Spinal cord (tissue), 10 donors: ENCODE results near the gene SPTBN1. TPM values are rescaled to one million over a fixed set of nuclear protein-coding genes. Genes with fewer than 3 reads are reported as not detected.

Experiments used
- DNase-seq, 6 donors: peaks; one replicate each; pipeline versions ENCODE4 v3.0.0 to v3.0.0-alpha.2; 2013 to 2015; ENCODE audit warnings: low spot score in 6 of 6, low read depth in 4 of 6
- H3K27ac ChIP-seq: one replicate; pipeline ENCODE4 v1.5.1; 2013; ENCODE audit warnings: low read depth, low read length, control low read depth
- H3K27me3 ChIP-seq: one replicate; pipeline ENCODE4 v1.6.1; 2013; ENCODE audit warnings: low read length; ENCODE audit not compliant: control insufficient read depth, insufficient read depth
- H3K36me3 ChIP-seq: one replicate; pipeline ENCODE4 v1.6.1; 2013; ENCODE audit warnings: low read length; ENCODE audit not compliant: control insufficient read depth, insufficient read depth
- H3K4me1 ChIP-seq: one replicate; pipeline ENCODE4 v1.6.1; 2013; ENCODE audit warnings: low read length; ENCODE audit not compliant: control insufficient read depth, insufficient read depth
- H3K4me3 ChIP-seq: one replicate; pipeline ENCODE4 v1.5.1; 2013; ENCODE audit warnings: low read depth, low read length, control low read depth
- H3K9me3 ChIP-seq: one replicate; pipeline ENCODE4 v1.6.1; 2013; ENCODE audit warnings: low read length; ENCODE audit not compliant: control insufficient read depth, insufficient read depth
- WGBS: methylation state at CpG from one replicate; pipeline ENCODE4 v1.1.5; 2013; ENCODE audit warnings: missing lambda C conversion rate; ENCODE audit not compliant: insufficient coverage; 5-methylcytosine and 5-hydroxymethylcytosine counted together
- polyA plus RNA-seq, 2 donors: library from polyadenylated mRNA; unstranded; fragments of 120-200 nt; gene quantifications; one replicate each; pipeline ENCODE4 v1.2.1, GENCODE V29; 2013; ENCODE audit not compliant: insufficient read length in 2 of 2
- total RNA-seq, 2 donors: library from RNA; depleted of rRNA in 1 of 2; stranded (reverse); fragments of 120-200 nt in 1 of 2; fragments of >200 nt in 1 of 2; gene quantifications; one replicate each; pipeline versions ENCODE4 v1.2.3 to v1.2.4, GENCODE V29; 2013 to 2014
- donor health status: healthy.

The SPTBN1 gene
- total and polyA plus RNA-seq, 4 donors = 351 to 501 (median 426) TPM

DNA sequence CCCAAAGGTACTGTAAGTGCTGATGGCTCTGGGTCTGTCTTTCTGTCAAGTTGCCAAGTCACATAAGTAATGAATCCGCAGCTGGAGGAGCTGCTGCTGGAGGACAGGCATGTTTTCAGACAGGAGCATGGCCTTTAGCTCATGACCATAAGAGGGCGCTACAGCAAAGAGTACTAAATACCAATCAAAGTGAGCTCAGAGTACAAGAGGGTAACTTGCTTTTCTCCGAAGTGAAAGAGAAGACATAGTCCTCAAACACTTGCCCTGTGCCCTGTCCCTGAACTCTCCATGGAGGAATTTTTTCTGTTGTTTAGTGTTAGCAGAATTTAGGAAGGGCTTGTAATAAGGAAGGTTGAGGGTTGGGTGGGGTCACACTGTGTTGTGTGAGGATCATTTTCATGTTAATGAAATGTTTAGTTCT lies 209.3 kb downstream of the SPTBN1 start:
- WGBS = 50% methylated on average over 1 of the region's 3 CpGs
- Histone ChIP-seq H3K27ac (peak overlapping the region; percentile 79), H3K4me3 (no peak overlapping the region), H3K4me1 (peaks cover 34% of the 10 kb centered on the region), H3K36me3 (peaks cover 43% of the 10 kb centered on the region), H3K9me3 (no peaks in the 10 kb centered on the region), H3K27me3 (no peaks in the 10 kb centered on the region)
- DNase-seq = peak in 2 of 6 donors; percentile 61 to 84

DNA sequence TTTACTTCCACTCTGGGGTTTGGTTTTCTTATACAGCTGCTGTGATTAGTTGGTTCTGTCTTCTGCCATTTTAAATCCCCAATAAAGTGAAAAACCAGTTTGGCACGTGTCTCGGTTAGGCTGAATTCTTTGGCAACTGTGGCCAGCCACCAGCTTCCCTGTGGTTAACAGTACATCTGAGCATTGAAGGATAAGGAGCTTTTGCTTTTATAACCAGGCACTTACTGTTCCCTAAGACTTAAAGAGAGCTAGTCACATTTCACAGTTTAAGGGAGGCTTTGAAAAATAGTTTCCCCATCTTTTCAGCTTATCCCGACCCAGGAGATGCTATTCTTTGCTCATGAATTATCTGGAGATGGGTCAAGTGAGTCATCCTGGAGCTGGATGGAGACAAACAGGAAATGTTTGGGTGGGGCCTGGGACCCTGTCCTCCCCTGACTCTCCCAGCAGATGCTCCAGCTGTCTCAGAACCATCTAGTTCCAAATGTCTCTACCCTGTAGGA lies 210.1 kb downstream of the SPTBN1 start:
- Histone ChIP-seq H3K4me3 (no peak overlapping the region), H3K4me1 (peaks cover 34% of the 10 kb centered on the region), H3K27me3 (no peaks in the 10 kb centered on the region), H3K9me3 (no peaks in the 10 kb centered on the region), H3K27ac (peak overlapping the region; percentile 79), H3K36me3 (peaks cover 41% of the 10 kb centered on the region)
- DNase-seq = peak in 2 of 6 donors; percentile 66 to 70
- no CpG with 5 or more reads among the region's 3 CpGs for WGBS

DNA sequence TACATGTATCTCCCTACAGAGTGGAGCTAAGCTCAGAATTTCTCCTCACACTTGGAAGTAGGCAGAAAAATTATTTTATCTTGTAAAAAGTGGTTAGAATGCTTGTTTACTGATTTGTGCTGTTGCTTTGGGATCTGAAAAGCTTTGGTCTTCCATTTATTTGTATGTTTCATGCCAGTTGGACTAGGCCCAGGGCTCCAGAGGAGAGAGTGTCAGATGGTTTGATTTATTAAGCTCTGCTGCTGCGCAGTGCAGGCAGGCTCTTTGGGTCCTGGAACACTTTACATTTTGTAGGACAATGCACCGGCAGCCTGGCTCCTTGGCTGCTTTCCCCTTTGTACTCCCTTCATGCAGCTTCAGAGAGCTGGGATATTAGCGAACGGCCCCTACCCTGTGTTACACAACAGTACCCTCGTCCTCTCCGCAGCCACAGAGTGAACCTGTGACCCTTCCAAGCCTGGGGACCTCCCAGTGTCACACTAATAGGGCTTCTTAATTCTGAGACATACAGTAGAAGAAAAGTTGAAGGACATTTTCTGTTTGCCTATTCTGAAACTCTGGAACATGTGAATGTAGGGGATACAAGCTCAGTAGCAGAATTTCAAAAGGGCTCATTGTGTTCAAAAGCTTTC lies 210.6 kb downstream of the SPTBN1 start:
- DNase-seq = peak in 3 of 6 donors; percentile 67 to 93 (median 92)

DNA sequence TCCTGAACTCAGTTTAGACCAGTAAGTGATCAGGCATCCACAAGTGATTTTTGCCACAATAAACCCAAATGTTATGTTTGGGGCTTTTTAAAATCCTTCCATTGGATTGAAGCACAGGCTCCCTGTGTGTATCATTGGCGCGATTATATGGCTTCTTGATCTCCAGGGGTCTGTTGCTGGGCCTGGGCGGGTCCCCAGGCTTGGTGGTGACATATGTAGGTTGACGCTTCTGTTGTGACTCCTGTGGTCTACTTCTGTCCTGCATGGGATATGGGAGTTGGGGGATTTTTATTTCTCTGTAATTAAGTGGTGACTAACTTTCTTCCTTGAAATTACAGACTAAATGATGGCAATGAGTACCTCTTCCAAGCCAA lies 211.1 kb downstream of the SPTBN1 start:
- 40% methylated on average over 2 of the region's 4 CpGs for WGBS
- DNase-seq = no peak
- Histone ChIP-seq H3K27me3 (no peaks in the 10 kb centered on the region), H3K4me3 (no peak overlapping the region), H3K4me1 (peaks cover 34% of the 10 kb centered on the region), H3K27ac (peak overlapping the region; percentile 79), H3K36me3 (peaks cover 41% of the 10 kb centered on the region), H3K9me3 (no peaks in the 10 kb centered on the region)

More for the DNA sequence above, 210.6 kb downstream of the SPTBN1 start:
- Histone ChIP-seq H3K4me1 (peaks cover 34% of the 10 kb centered on the region), H3K4me3 (no peak overlapping the region), H3K27me3 (no peaks in the 10 kb centered on the region), H3K27ac (peak overlapping the region; percentile 79), H3K9me3 (no peaks in the 10 kb centered on the region), H3K36me3 (peaks cover 41% of the 10 kb centered on the region)
- WGBS = 18% methylated on average over 4 of the region's 6 CpGs

DNA sequence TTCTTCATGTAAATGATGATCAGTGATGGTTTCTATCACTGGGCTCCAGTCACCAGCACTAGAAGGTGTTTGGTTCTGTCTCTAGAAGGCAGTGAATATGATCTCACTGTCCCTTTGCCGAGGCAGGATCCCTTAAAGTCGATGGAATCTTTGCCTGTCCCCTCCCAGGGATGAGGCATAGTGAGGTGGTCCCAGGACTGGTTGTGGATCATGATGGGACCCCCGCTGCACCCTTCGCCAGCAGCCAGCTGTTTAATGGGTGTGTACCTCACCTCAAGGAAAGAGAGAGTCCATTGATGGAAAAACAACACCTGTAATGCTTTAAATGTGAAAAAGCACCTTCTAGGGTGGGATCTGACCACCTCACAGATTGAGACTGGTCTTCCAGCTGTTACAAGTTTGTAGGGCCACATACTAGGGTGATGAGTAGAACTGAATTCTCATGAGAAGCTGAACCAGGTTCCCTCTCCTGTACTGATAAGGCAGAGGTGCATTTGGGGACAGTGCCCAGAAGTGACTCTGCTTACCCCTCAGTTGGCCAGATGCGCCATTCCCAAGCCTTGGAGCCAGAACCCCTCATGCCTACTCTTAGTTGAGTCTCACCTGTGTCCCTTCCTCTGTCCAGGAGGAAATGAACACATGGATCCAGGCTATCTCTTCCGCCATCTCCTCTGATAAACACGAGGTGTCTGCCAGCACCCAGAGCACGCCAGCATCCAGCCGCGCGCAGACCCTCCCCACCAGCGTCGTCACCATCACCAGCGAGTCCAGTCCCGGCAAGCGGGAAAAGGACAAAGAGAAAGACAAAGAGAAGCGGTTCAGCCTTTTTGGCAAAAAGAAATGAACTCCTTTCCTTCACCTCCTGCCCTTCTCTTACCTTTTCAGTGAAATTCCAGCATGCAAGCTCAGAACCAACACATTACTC lies 211.9 kb downstream of the SPTBN1 start:
- 97% methylated on average over 15 of the region's 17 CpGs for WGBS
- peak overlapping the region; percentile 79 for H3K27ac ChIP-seq

DNA sequence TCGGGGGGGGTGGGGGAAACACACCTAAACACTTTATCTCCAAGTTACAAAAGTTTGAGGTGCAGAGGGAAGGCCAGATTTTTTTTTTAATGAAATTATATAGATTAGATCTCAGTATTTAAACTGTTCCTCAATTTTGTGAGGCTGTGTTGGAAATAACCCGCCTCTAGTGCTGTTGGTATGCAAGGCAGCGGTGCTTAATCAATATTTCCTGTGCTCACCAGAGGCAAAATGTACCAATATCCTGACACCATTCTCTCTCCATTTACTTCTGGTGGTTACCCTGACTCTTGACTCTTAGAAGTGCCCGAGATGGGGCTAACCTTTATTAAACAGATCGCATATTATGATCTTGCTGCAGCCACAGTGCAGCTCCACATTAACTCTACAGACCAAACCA lies 212.6 kb downstream of the SPTBN1 start:
- H3K9me3 ChIP-seq = no peaks in the 10 kb centered on the region
- no peak for DNase-seq
- peaks cover 33% of the 10 kb centered on the region for H3K36me3 ChIP-seq
- no peak overlapping the region for H3K4me3 ChIP-seq
- no peak overlapping the region for H3K27ac ChIP-seq
- 97% methylated on average over 3 of the region's 5 CpGs for WGBS
- peaks cover 40% of the 10 kb centered on the region for H3K4me1 ChIP-seq
- no peaks in the 10 kb centered on the region for H3K27me3 ChIP-seq

More for the DNA sequence above, 211.9 kb downstream of the SPTBN1 start:
- no peaks in the 10 kb centered on the region for H3K9me3 ChIP-seq
- H3K27me3 ChIP-seq = no peaks in the 10 kb centered on the region
- H3K4me3 ChIP-seq = no peak overlapping the region
- no peak for DNase-seq
- H3K36me3 ChIP-seq = peaks cover 34% of the 10 kb centered on the region
- peaks cover 34% of the 10 kb centered on the region for H3K4me1 ChIP-seq

DNA sequence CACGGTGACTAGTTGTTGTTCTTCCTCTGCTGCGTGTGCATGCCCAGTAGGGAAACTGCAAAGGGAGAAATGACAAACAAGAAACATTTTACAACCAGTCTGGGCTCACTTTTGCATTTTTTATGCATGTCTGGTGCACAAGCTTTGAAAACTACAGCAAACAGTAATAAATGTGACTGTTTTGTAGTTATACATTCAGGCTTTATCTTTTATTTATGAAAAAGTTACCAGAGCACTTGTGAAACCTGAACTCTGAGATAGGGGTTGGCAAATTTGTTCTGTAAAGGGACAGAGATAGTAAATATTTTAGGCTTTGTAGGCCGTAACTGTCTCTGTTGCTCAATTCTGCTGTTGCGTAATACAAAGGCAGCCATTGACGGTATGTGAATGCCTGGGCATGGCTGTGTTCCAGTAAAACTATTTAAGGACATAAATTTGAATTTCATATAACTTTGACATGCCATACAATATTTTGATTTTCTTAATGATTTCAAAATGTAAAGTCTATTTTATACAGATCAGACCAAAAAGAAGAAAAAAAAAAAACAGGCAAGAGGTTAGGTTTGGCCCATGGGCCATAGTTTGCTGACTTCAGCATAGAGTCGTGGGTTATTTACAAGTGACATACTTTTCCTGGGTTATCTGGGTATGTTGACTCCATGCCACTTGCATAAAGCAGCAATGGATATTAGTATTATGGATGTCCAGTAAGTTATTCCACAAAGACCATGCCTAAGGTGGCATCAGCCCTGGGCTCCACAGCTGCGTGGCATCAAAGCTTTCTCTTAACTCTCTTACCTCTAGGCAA lies 213.8 kb downstream of the SPTBN1 start:
- H3K27me3 ChIP-seq = no peaks in the 10 kb centered on the region
- H3K36me3 ChIP-seq = peaks cover 28% of the 10 kb centered on the region
- peaks cover 37% of the 10 kb centered on the region for H3K4me1 ChIP-seq
- peak in 1 of 6 donors; percentile 40 for DNase-seq
- 75% methylated on average over 3 of the region's 7 CpGs for whole genome bisulfite sequencing
- H3K27ac ChIP-seq = peak overlapping the region; percentile 53
- H3K4me3 ChIP-seq = no peak overlapping the region
- H3K9me3 ChIP-seq = no peaks in the 10 kb centered on the region

DNA sequence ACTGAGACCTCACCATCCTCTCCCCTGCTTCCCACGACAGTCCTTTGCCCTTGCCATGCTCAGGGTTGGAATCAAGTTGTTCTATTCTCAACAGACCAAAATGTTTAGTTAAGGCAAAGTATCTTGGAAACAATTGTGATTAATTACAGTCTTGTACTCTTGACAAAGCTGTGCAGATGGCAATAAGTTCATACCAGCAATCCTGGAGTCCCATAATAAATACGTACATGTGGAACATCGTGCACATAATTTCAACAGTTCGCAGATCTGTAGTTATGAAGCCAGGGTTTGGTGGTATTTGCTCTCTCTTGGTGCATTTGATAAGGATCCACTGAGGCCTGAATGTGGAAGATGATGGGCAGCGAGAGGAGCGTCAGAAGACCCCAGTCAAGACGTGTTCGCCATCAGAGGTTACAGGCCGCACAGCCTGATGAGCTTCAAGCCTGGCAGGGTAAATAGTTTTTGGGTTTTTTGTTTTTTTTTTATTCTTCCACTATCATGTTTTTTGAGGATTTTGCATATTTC lies 214.4 kb downstream of the SPTBN1 start:
- H3K27ac ChIP-seq = peak overlapping the region; percentile 49
- H3K4me3 ChIP-seq = no peak overlapping the region
- H3K9me3 ChIP-seq = no peaks in the 10 kb centered on the region
- H3K4me1 ChIP-seq = peaks cover 34% of the 10 kb centered on the region
- no peaks in the 10 kb centered on the region for H3K27me3 ChIP-seq
- DNase-seq = no peak
- peaks cover 28% of the 10 kb centered on the region for H3K36me3 ChIP-seq
- 97% methylated on average over 3 of the region's 9 CpGs for WGBS

DNA sequence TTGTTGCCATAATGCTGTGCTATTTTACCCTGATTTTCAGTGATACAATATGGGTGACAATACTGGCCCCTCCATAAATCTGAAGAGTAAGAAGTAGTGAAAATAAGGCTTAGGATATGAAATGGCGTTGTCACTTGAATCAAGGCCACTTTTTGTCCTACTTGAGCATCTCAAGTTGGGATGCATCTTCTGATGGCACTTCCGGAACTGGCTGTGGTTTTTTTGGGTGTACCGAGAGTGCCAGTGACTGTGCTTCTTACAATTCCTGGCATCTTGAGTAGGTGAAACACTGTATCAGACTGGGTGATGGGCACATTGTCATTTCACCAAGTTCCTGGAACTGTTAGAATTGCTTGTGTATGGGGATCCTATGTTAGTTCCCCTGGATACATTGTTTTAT lies 214.9 kb downstream of the SPTBN1 start:
- no peak for DNase-seq
- WGBS = 100% methylated on average over 2 of the region's 3 CpGs
- Histone ChIP-seq H3K27me3 (no peaks in the 10 kb centered on the region), H3K36me3 (peaks cover 28% of the 10 kb centered on the region), H3K9me3 (no peaks in the 10 kb centered on the region), H3K4me3 (no peak overlapping the region), H3K27ac (no peak overlapping the region), H3K4me1 (peaks cover 32% of the 10 kb centered on the region)
